ENCODE measurements around the gene FAXDC2.

- TF ChIP-seq CTCF (conservative IDR thresholded peaks at IDR 0.05 in 1 of 2, IDR thresholded peaks at IDR 0.05 in 1 of 2; ENCODE audit: low read depth in 1 of 2, low read length in 2 of 2): no peak
- TF ChIP-seq EZH2 (IDR thresholded peaks at IDR 0.05; ENCODE audit: low read length, missing control alignments): no peak
Measured at GRCh38 chr5:154849264-154849785, 1.1 kb downstream of the FAXDC2 start.

Measured in fibroblast of lung (primary cell).